OCI-LY1 (cell line): ENCODE data around the gene S100A1.
"Not testable (repeated sequence)": the region's sequence is repeated elsewhere in the genome, so short reads cannot be mapped to it uniquely, and the experiment has no call there.

Source experiments
- H2AFZ ChIP-seq: fragments of 200-600 bp; sonication (generic), shearing (Covaris generic); 2 replicates; pipeline ENCODE4 v1.6.0; 2014; ENCODE audit warnings: antibody characterized with exemption, mild to moderate bottlenecking, low read length
- H3F3A ChIP-seq: fragments of 200-600 bp; sonication (generic), shearing (Covaris generic); 2 replicates; pipeline ENCODE4 v1.6.0; 2014; ENCODE audit warnings: mild to moderate bottlenecking, antibody characterized with exemption, low read length, moderate library complexity; ENCODE audit not compliant: insufficient read depth
- H3K27ac ChIP-seq: fragments of 200-600 bp; sonication (generic); 2 replicates; pipeline ENCODE4 v1.5.1; 2014; ENCODE audit warnings: low read length, mixed run types, mild to moderate bottlenecking, low read depth; ENCODE audit not compliant: poor library complexity, severe bottlenecking
- H3K27me3 ChIP-seq: fragments of 200-600 bp; sonication (generic); 2 replicates; pipeline ENCODE4 v1.6.0; 2014; ENCODE audit warnings: antibody characterized with exemption, mild to moderate bottlenecking, low read length, moderate library complexity; ENCODE audit not compliant: insufficient read depth
- H3K36me3 ChIP-seq: fragments of 200-600 bp; sonication (generic); 2 replicates; pipeline ENCODE4 v1.6.1; 2014; ENCODE audit warnings: mild to moderate bottlenecking, antibody characterized with exemption, low read length, moderate library complexity, mixed read lengths; ENCODE audit not compliant: insufficient read depth
- H3K4me1 ChIP-seq: fragments of 200-600 bp; sonication (generic); 2 replicates; pipeline ENCODE4 v1.5.1; 2014; ENCODE audit warnings: mild to moderate bottlenecking, low read length, moderate library complexity; ENCODE audit not compliant: insufficient read depth, severe bottlenecking
- H3K4me2 ChIP-seq: fragments of 200-600 bp; sonication (generic), shearing (Covaris generic); 2 replicates; pipeline ENCODE4 v1.6.1; 2014; ENCODE audit warnings: low read length
- H3K4me3 ChIP-seq: fragments of 200-600 bp; sonication (generic); 2 replicates; pipeline ENCODE4 v1.5.1; 2014; ENCODE audit warnings: low read length, low read depth, mild to moderate bottlenecking, mixed read lengths; ENCODE audit not compliant: poor library complexity, severe bottlenecking
- H3K79me2 ChIP-seq: fragments of 200-600 bp; shearing (Covaris generic); 2 replicates; pipeline ENCODE4 v1.6.1; 2016; ENCODE audit warnings: mixed run types, low read length, mixed read lengths; ENCODE audit not compliant: insufficient read depth
- H3K9ac ChIP-seq: fragments of 200-600 bp; sonication (generic), shearing (Covaris generic); 2 replicates; pipeline ENCODE4 v1.6.1; 2014; ENCODE audit warnings: mild to moderate bottlenecking, low read length, mixed read lengths
- H3K9me2 ChIP-seq: fragments of 200-600 bp; sonication (generic), shearing (Covaris generic); 2 replicates; pipeline ENCODE4 v1.6.1; 2014; ENCODE audit warnings: low read depth, mild to moderate bottlenecking, low read length, mixed read lengths
- H3K9me3 ChIP-seq: fragments of 200-600 bp; shearing (Covaris generic); 2 replicates; pipeline ENCODE4 v1.6.1; 2014; ENCODE audit warnings: low read length, mixed read lengths
- H4K20me1 ChIP-seq: fragments of 200-600 bp; sonication (generic), shearing (Covaris generic); 2 replicates; pipeline ENCODE4 v1.6.0; 2016; ENCODE audit warnings: mild to moderate bottlenecking, low read length; ENCODE audit not compliant: insufficient read depth
- EZH2 ChIP-seq: fragments of 200-600 bp; sonication (generic), shearing (Covaris generic); IDR thresholded peaks from 2 replicates; pipeline ENCODE4 v1.8.0; 2017; ENCODE audit warnings: borderline replicate concordance, mixed run types, mild to moderate bottlenecking, antibody characterized with exemption, low read length, moderate library complexity, mixed read lengths
- TF ChIP-seq, protein P1 (sequence below): fragments of 200-600 bp; sonication (generic), shearing (Covaris generic); IDR thresholded peaks from 2 replicates; pipeline ENCODE4 v1.5.1; 2017; ENCODE audit warnings: mild to moderate bottlenecking, antibody characterized with exemption, low read length, moderate library complexity, mixed read lengths

S100A1 gene

GRCh38 chr1:153639280-153639679 is 11.0 kb downstream of the S100A1 start:
- peaks cover 6% of the 10 kb centered on the region; the same call in 1 of the 2 replicates for H3K79me2 ChIP-seq
- H3K4me1 ChIP-seq = peaks cover 10% of the 10 kb centered on the region

GRCh38 chr1:153640213-153640612 is 12.0 kb downstream of the S100A1 start:
- not testable (repeated sequence) for H2AFZ ChIP-seq, H3K4me3 ChIP-seq, H3K27me3 ChIP-seq, H3K4me2 ChIP-seq, H3F3A ChIP-seq, H3K9me2 ChIP-seq, H3K9me3 ChIP-seq, H3K27ac ChIP-seq, H3K9ac ChIP-seq, H3K79me2 ChIP-seq, H4K20me1 ChIP-seq, H3K4me1 ChIP-seq
- peaks cover 94% of the 10 kb centered on the region for H3K36me3 ChIP-seq

More at GRCh38 chr1:153639280-153639679, 11.0 kb downstream of the S100A1 start:
- Histone ChIP-seq H3K4me2 (no peak overlapping the region), H3K27ac (no peak overlapping the region), H3K9ac (no peak overlapping the region), H4K20me1 (no peaks in the 10 kb centered on the region), H2AFZ (no peak overlapping the region), H3K9me3 (no peaks in the 10 kb centered on the region), H3F3A (no peaks in the 10 kb centered on the region), H3K36me3 (peaks cover 85% of the 10 kb centered on the region), H3K4me3 (no peak overlapping the region), H3K27me3 (no peaks in the 10 kb centered on the region), H3K9me2 (no peaks in the 10 kb centered on the region)
- TF ChIP-seq, protein P1, sequence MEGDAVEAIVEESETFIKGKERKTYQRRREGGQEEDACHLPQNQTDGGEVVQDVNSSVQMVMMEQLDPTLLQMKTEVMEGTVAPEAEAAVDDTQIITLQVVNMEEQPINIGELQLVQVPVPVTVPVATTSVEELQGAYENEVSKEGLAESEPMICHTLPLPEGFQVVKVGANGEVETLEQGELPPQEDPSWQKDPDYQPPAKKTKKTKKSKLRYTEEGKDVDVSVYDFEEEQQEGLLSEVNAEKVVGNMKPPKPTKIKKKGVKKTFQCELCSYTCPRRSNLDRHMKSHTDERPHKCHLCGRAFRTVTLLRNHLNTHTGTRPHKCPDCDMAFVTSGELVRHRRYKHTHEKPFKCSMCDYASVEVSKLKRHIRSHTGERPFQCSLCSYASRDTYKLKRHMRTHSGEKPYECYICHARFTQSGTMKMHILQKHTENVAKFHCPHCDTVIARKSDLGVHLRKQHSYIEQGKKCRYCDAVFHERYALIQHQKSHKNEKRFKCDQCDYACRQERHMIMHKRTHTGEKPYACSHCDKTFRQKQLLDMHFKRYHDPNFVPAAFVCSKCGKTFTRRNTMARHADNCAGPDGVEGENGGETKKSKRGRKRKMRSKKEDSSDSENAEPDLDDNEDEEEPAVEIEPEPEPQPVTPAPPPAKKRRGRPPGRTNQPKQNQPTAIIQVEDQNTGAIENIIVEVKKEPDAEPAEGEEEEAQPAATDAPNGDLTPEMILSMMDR = no peak
- TF ChIP-seq EZH2 = no peak

DNA sequence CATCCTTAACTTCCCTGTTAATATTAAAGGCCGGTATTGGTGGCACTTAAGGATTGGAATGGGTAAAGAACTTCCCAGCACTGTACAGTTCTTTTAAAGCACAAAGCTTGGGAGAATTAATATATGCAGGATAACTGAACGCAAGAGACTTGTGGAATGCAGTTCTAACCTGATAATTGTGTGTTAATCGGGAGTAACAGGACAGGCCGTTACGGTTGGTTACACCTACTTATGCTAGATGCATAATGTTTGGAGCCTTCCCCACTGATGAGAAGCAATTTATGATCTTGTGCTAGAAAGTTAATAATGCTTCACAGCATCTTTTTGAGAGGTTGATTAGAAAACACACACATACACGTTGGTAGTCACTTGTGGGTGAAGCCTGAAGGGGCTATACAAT is 12.6 kb downstream of the S100A1 start:
- H4K20me1 ChIP-seq = no peaks in the 10 kb centered on the region
- peaks cover 100% of the 10 kb centered on the region for H3K36me3 ChIP-seq
- no peak overlapping the region for H3K4me3 ChIP-seq
- no peak overlapping the region for H2AFZ ChIP-seq
- H3K79me2 ChIP-seq = no peaks in the 10 kb centered on the region; the same call in 1 of the 2 replicates
- peaks cover 3% of the 10 kb centered on the region for H3K4me1 ChIP-seq
- H3K27me3 ChIP-seq = no peaks in the 10 kb centered on the region
- no peaks in the 10 kb centered on the region for H3K9me2 ChIP-seq
- TF ChIP-seq EZH2 = no peak
- TF ChIP-seq, protein P1 = no peak
- no peak overlapping the region for H3K27ac ChIP-seq
- H3K9ac ChIP-seq = no peak overlapping the region
- H3K4me2 ChIP-seq = no peak overlapping the region
- H3F3A ChIP-seq = no peaks in the 10 kb centered on the region
- H3K9me3 ChIP-seq = no peaks in the 10 kb centered on the region

GRCh38 chr1:153642161-153642560 is 13.9 kb downstream of the S100A1 start:
- H2AFZ ChIP-seq = no peak overlapping the region
- no peak overlapping the region for H3K9ac ChIP-seq
- H3F3A ChIP-seq = no peaks in the 10 kb centered on the region
- H3K9me2 ChIP-seq = no peaks in the 10 kb centered on the region
- TF ChIP-seq, protein P1 = no peak
- no peak for TF ChIP-seq EZH2
- no peak overlapping the region for H3K4me3 ChIP-seq
- peaks cover 100% of the 10 kb centered on the region for H3K36me3 ChIP-seq
- H3K4me1 ChIP-seq = no peaks in the 10 kb centered on the region
- no peak overlapping the region for H3K27ac ChIP-seq
- no peaks in the 10 kb centered on the region for H3K9me3 ChIP-seq
- H3K4me2 ChIP-seq = no peak overlapping the region
- H4K20me1 ChIP-seq = no peaks in the 10 kb centered on the region
- H3K27me3 ChIP-seq = no peaks in the 10 kb centered on the region
- no peaks in the 10 kb centered on the region for H3K79me2 ChIP-seq
